ENCODE measurements around the gene AXDND1. TPM values are rescaled to one million over a fixed set of nuclear protein-coding genes. Genes with fewer than 3 reads are reported as not detected.

Gene AXDND1
- total and polyA plus RNA-seq, 9 of the 15 experiments (the other 6 are each of a cell fraction or from before 2014, with no cell fraction given): 0.03 to 0.13 (median 0.06) TPM; not detected in 5

DNA sequence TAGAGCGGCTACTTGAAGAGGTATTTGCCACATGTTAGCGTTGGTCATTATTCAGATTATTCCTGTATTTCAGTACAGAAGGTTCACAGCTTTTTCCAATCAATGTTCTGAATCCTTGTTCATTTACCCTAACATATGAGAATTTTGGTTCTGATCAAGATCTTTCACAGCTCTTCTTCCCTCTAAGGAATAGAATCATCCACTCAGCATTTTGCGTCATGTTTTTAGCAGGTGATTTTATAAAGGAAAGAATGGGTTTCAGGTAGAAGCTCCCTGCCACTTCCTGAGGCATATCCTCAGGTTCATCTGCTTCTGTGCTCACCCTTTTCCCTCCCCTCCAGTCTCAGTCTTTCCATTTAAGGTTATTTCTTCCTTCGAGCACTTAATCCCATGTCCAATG, 143.6 kb downstream of the AXDND1 start:
- Histone ChIP-seq H4K20me1 (replicated peaks; ENCODE audit: control insufficient read depth, insufficient read depth, low read length) (no peaks in the 10 kb centered on the region), H3K79me2 (ENCODE audit: control insufficient read depth, insufficient read depth, low read length) (no peaks in the 10 kb centered on the region), H3K36me3 (ENCODE audit: control insufficient read depth, insufficient read depth, low read length) (no peaks in the 10 kb centered on the region), H3K4me3 (no peak overlapping the region), H3K4me2 (ENCODE audit: insufficient read depth, low read length) (no peak overlapping the region), H3K4me1 (replicated peaks in 1 of 2; ENCODE audit: control insufficient read depth in 2 of 2, insufficient read depth in 2 of 2, low read length in 2 of 2) (no peaks in the 10 kb centered on the region), H3K27me3 (ENCODE audit: control insufficient read depth in 2 of 2, insufficient read depth in 2 of 2, low read length in 2 of 2) (no peaks in the 10 kb centered on the region), H3K9me3 (replicated peaks; ENCODE audit: control insufficient read depth, insufficient read depth, low read depth, low read length) (no peaks in the 10 kb centered on the region), H3K9me1 (ENCODE audit: control insufficient read depth, insufficient read depth, low read length) (no peaks in the 10 kb centered on the region), H3K27ac (ENCODE audit: extremely low read depth, low read depth, low read length) (no peak overlapping the region), H3K9ac (ENCODE audit: insufficient read depth in 1 of 2, low read depth in 2 of 2, low read length in 2 of 2) (no peak overlapping the region), H2AFZ (ENCODE audit: low read depth, low read length) (no peak overlapping the region)
- DNase-seq (ENCODE audit: extremely low read depth in 1 of 4, low spot score in 3 of 4) (no peak), ATAC-seq (no peak), FAIRE-seq (no peak)
- 0 out of 2 replicates have a peak, but pooled peaks have one; percentile 13 for TF ChIP-seq C11orf30 (IDR thresholded peaks at IDR 0.05; ENCODE audit: low read depth)
- TF ChIP-seq ZNF316 (IDR thresholded peaks at IDR 0.05): peak; percentile 62; the same call in 1 of the 2 replicates
- TF ChIP-seq CBX5 (IDR thresholded peaks at IDR 0.05; ENCODE audit: borderline replicate concordance, low read depth): no peak
- intact Hi-C loops (cut with micrococcal nuclease): no loop called here
- in situ Hi-C loops (cut with MboI): no loop called here
- WGBS (ENCODE audit: insufficient coverage, low coverage, missing lambda C conversion rate): 2% methylated on average over 4 of the region's 4 CpGs
- POLR2A ChIA-PET: no interaction called here
- CTCF ChIA-PET (ENCODE audit: low intra/inter-chr PET ratio): no interaction called here
- no TSS peak for BruUV-seq (replicated peaks)

DNA sequence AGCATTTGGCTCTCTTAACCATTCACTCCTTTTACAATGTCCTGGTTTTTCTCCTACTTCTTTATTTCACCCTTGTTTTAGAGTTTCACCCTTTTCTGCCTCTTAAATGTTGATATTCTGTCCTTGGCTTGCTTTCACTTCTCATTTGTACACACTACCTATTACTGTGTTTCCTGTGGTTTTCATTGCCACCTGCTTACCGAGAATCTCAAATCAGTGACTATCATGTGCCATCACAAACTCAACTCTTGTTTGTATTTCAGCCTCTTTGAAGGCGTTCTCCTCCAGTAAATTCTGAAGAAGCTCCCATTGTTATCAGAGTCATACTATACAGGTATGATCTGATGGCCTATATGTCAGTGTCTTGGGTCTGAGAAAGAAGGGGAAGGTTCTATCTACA, 144.3 kb downstream of the AXDND1 start:
- Histone ChIP-seq H4K20me1 (replicated peaks; ENCODE audit: control insufficient read depth, insufficient read depth, low read length) (no peaks in the 10 kb centered on the region), H3K9ac (ENCODE audit: insufficient read depth in 1 of 2, low read depth in 2 of 2, low read length in 2 of 2) (no peak overlapping the region), H3K4me1 (replicated peaks in 1 of 2; ENCODE audit: control insufficient read depth in 2 of 2, insufficient read depth in 2 of 2, low read length in 2 of 2) (no peaks in the 10 kb centered on the region), H3K27me3 (ENCODE audit: control insufficient read depth in 2 of 2, insufficient read depth in 2 of 2, low read length in 2 of 2) (no peaks in the 10 kb centered on the region), H3K79me2 (ENCODE audit: control insufficient read depth, insufficient read depth, low read length) (no peaks in the 10 kb centered on the region), H3K9me3 (replicated peaks; ENCODE audit: control insufficient read depth, insufficient read depth, low read depth, low read length) (no peaks in the 10 kb centered on the region), H3K27ac (ENCODE audit: extremely low read depth, low read depth, low read length) (no peak overlapping the region), H3K4me3 (no peak overlapping the region), H2AFZ (ENCODE audit: low read depth, low read length) (no peak overlapping the region), H3K4me2 (ENCODE audit: insufficient read depth, low read length) (no peak overlapping the region), H3K36me3 (ENCODE audit: control insufficient read depth, insufficient read depth, low read length) (no peaks in the 10 kb centered on the region), H3K9me1 (ENCODE audit: control insufficient read depth, insufficient read depth, low read length) (no peaks in the 10 kb centered on the region)
- FAIRE-seq (no peak), DNase-seq (ENCODE audit: extremely low read depth in 1 of 4, low spot score in 3 of 4) (no peak), ATAC-seq (no peak)
- BruUV-seq (replicated peaks): no TSS peak
- intact Hi-C loops (cut with micrococcal nuclease): no loop called here
- in situ Hi-C loops (cut with MboI): no loop called here
- POLR2A ChIA-PET: no interaction called here
- 0% methylated on average over 2 of the region's 2 CpGs for WGBS (ENCODE audit: insufficient coverage, low coverage, missing lambda C conversion rate)
- CTCF ChIA-PET (ENCODE audit: low intra/inter-chr PET ratio): no interaction called here
- TF ChIP-seq, protein P1, sequence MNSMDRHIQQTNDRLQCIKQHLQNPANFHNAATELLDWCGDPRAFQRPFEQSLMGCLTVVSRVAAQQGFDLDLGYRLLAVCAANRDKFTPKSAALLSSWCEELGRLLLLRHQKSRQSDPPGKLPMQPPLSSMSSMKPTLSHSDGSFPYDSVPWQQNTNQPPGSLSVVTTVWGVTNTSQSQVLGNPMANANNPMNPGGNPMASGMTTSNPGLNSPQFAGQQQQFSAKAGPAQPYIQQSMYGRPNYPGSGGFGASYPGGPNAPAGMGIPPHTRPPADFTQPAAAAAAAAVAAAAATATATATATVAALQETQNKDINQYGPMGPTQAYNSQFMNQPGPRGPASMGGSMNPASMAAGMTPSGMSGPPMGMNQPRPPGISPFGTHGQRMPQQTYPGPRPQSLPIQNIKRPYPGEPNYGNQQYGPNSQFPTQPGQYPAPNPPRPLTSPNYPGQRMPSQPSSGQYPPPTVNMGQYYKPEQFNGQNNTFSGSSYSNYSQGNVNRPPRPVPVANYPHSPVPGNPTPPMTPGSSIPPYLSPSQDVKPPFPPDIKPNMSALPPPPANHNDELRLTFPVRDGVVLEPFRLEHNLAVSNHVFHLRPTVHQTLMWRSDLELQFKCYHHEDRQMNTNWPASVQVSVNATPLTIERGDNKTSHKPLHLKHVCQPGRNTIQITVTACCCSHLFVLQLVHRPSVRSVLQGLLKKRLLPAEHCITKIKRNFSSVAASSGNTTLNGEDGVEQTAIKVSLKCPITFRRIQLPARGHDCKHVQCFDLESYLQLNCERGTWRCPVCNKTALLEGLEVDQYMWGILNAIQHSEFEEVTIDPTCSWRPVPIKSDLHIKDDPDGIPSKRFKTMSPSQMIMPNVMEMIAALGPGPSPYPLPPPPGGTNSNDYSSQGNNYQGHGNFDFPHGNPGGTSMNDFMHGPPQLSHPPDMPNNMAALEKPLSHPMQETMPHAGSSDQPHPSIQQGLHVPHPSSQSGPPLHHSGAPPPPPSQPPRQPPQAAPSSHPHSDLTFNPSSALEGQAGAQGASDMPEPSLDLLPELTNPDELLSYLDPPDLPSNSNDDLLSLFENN (IDR thresholded peaks at IDR 0.05; ENCODE audit: low read depth in 2 of 2, low read length in 2 of 2): no peak
- TF ChIP-seq SIRT6 (IDR thresholded peaks at IDR 0.05; ENCODE audit: low read depth, low read length) (no peak), ZNF24 (IDR thresholded peaks at IDR 0.05) (no peak), DMBX1 (CRISPR knock-in tag; IDR thresholded peaks at IDR 0.05; ENCODE audit: borderline replicate concordance) (no peak)
- TF ChIP-seq, protein P2, sequence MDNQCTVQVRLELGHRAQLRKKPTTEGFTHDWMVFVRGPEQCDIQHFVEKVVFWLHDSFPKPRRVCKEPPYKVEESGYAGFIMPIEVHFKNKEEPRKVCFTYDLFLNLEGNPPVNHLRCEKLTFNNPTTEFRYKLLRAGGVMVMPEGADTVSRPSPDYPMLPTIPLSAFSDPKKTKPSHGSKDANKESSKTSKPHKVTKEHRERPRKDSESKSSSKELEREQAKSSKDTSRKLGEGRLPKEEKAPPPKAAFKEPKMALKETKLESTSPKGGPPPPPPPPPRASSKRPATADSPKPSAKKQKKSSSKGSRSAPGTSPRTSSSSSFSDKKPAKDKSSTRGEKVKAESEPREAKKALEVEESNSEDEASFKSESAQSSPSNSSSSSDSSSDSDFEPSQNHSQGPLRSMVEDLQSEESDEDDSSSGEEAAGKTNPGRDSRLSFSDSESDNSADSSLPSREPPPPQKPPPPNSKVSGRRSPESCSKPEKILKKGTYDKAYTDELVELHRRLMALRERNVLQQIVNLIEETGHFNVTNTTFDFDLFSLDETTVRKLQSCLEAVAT (IDR thresholded peaks at IDR 0.05): no peak
- TF ChIP-seq, protein P3, sequence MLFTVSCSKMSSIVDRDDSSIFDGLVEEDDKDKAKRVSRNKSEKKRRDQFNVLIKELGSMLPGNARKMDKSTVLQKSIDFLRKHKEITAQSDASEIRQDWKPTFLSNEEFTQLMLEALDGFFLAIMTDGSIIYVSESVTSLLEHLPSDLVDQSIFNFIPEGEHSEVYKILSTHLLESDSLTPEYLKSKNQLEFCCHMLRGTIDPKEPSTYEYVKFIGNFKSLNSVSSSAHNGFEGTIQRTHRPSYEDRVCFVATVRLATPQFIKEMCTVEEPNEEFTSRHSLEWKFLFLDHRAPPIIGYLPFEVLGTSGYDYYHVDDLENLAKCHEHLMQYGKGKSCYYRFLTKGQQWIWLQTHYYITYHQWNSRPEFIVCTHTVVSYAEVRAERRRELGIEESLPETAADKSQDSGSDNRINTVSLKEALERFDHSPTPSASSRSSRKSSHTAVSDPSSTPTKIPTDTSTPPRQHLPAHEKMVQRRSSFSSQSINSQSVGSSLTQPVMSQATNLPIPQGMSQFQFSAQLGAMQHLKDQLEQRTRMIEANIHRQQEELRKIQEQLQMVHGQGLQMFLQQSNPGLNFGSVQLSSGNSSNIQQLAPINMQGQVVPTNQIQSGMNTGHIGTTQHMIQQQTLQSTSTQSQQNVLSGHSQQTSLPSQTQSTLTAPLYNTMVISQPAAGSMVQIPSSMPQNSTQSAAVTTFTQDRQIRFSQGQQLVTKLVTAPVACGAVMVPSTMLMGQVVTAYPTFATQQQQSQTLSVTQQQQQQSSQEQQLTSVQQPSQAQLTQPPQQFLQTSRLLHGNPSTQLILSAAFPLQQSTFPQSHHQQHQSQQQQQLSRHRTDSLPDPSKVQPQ (CRISPR knock-in tag; IDR thresholded peaks at IDR 0.05; ENCODE audit: borderline replicate concordance): no peak

All from K562 (cell line).